HEK293 (cell line): ENCODE data around the gene JMJD4.

Experiments used
- TCF7L2 ChIP-seq: IDR thresholded peaks from 2 replicates; pipeline ENCODE4 v1.6.1; 2011; ENCODE audit warnings: low read depth, mild to moderate bottlenecking, inconsistent platforms, low read length, moderate library complexity, borderline replicate concordance
- TF ChIP-seq, protein P1 (sequence below): fragments of 450-650 bp; formaldehyde crosslinking; IDR thresholded peaks from 2 replicates; pipeline ENCODE4 v1.5.1; 2016; ENCODE audit warnings: missing biosample characterization, missing genetic modification characterization
- TF ChIP-seq, protein P2 (sequence below): fragments of 450-650 bp; IDR thresholded peaks from 2 replicates; pipeline ENCODE4 v1.5.1; 2018; ENCODE audit warnings: missing biosample characterization, missing genetic modification characterization

DNA sequence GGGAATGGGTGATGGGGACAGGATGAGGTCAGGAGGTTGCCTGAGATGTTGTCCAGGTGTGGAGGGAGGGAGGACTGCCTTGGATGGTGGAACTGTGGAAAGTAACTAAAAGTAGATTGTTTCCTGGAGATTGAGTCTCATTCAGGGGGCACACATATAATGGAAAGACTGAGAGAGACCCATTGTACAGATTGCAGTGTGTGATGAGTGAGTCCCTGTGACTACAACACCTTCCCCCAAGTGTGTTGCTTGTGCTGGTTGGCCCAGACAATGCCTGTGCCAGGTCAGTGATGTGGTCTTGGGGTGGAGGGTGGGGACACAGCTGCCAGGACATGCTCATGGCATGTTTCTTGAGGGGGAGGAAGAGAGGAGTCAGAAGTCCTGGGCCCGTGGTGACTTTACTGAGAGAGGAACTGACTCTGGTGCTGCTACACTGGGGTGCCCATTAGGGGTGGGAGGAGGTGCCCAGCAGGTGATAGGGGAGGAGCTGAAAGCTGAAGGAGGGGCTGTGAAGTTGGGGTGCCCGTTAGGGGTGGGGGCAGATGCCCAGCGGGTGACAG is 5.4 kb upstream of the JMJD4 start:
- TF ChIP-seq, protein P1, sequence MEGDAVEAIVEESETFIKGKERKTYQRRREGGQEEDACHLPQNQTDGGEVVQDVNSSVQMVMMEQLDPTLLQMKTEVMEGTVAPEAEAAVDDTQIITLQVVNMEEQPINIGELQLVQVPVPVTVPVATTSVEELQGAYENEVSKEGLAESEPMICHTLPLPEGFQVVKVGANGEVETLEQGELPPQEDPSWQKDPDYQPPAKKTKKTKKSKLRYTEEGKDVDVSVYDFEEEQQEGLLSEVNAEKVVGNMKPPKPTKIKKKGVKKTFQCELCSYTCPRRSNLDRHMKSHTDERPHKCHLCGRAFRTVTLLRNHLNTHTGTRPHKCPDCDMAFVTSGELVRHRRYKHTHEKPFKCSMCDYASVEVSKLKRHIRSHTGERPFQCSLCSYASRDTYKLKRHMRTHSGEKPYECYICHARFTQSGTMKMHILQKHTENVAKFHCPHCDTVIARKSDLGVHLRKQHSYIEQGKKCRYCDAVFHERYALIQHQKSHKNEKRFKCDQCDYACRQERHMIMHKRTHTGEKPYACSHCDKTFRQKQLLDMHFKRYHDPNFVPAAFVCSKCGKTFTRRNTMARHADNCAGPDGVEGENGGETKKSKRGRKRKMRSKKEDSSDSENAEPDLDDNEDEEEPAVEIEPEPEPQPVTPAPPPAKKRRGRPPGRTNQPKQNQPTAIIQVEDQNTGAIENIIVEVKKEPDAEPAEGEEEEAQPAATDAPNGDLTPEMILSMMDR (tag by site-specific recombination), result no peak
- TF ChIP-seq TCF7L2, result no peak
- TF ChIP-seq, protein P2, sequence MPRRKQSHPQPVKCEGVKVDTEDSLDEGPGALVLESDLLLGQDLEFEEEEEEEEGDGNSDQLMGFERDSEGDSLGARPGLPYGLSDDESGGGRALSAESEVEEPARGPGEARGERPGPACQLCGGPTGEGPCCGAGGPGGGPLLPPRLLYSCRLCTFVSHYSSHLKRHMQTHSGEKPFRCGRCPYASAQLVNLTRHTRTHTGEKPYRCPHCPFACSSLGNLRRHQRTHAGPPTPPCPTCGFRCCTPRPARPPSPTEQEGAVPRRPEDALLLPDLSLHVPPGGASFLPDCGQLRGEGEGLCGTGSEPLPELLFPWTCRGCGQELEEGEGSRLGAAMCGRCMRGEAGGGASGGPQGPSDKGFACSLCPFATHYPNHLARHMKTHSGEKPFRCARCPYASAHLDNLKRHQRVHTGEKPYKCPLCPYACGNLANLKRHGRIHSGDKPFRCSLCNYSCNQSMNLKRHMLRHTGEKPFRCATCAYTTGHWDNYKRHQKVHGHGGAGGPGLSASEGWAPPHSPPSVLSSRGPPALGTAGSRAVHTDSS, result no peak
